Measurements from ENCODE around the gene PPP5C. TPM values are rescaled to one million over a fixed set of nuclear protein-coding genes. Genes with fewer than 3 reads are reported as not detected.
A peak's percentile ranks its signal among the peaks of the same experiment; 100 is the strongest.
"Not testable (repeated sequence)": the region's sequence is repeated elsewhere in the genome, so short reads cannot be mapped to it uniquely, and the experiment has no call there.

PPP5C gene
- total RNA-seq, 1 donor from 2014 or later, result 31.3 TPM

DNA sequence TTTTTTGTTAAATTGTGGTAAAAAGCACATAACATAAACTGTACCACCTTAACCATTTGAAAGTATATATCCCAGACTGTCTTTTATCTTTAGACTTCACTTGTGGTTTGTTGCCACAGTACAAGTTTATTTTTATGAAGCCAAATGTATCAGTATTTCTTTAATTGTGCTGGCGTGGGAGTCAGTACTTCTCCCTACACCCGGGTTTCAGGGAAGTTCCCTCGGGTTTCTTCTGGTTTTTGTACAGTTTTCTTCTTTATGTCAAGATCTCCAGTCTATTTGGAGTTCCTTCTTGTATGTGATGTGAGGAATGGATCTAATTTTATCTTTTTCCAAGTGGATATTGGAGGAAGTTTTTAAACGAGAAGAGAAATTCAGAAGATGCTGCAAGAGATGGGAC is 46.0 kb downstream of the PPP5C start:
- Histone ChIP-seq H3K27me3 (ENCODE audit: control insufficient read depth, insufficient read depth, low read length) (no peaks in the 10 kb centered on the region), H3K4me3 (ENCODE audit: low read depth, low read length) (no peak overlapping the region), H3K36me3 (ENCODE audit: control insufficient read depth, insufficient read depth, low read length) (peaks cover 19% of the 10 kb centered on the region)
- TF ChIP-seq, protein P1, sequence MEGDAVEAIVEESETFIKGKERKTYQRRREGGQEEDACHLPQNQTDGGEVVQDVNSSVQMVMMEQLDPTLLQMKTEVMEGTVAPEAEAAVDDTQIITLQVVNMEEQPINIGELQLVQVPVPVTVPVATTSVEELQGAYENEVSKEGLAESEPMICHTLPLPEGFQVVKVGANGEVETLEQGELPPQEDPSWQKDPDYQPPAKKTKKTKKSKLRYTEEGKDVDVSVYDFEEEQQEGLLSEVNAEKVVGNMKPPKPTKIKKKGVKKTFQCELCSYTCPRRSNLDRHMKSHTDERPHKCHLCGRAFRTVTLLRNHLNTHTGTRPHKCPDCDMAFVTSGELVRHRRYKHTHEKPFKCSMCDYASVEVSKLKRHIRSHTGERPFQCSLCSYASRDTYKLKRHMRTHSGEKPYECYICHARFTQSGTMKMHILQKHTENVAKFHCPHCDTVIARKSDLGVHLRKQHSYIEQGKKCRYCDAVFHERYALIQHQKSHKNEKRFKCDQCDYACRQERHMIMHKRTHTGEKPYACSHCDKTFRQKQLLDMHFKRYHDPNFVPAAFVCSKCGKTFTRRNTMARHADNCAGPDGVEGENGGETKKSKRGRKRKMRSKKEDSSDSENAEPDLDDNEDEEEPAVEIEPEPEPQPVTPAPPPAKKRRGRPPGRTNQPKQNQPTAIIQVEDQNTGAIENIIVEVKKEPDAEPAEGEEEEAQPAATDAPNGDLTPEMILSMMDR (IDR thresholded peaks at IDR 0.05; ENCODE audit: insufficient read depth, low read length, severe bottlenecking), result no peak
- DNase-seq (ENCODE audit: low read depth), result no peak
- no peak for FAIRE-seq

DNA sequence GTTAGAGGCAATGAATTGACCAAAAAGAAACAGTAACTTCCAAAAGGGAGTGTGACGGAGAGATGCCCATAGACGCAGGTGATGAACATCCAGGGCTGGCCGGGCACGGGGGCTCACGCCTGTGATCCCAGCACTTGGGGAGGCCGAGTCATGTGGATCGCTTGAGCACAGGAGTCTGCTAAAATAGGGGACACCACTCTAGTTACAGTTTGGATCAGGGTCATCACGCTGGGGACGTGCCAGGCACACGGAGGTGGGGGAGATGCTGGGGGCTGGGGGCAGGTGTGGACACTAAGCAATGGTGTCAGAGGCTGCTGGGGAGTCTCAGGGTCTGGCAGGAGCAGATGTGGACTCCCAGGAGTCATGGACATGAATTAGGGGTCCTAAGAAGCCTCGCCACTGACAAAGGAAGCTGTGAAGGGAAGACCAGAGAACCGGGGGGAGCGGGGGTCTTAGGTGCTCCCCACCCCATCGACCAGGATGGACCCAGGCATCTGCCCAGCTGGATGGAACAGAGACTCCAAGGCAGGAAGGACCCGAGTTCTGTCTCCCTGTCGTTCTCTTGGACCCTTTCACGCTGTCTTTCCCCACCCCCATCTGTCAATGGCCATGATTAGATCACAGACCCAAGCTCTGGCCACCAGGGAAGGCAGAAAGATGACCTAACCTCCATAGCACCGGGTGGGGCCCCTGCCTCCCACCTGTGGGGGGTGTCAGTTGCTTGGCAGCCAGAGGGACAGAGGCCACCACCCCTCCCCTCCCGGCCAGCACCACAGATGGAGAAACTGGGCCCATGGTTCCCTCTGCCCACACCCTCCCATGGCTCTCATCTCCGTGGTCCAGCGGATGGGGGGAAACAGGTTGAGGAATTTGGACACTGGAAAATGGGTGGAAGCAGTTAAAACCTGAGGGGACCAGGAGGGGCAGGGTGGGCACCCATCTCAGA is 46.8 kb downstream of the PPP5C start:
- H3K36me3 ChIP-seq (ENCODE audit: control insufficient read depth, insufficient read depth, low read length), result peaks cover 12% of the 10 kb centered on the region
- no peaks in the 10 kb centered on the region for H3K27me3 ChIP-seq (ENCODE audit: control insufficient read depth, insufficient read depth, low read length)
- no peak for DNase-seq (ENCODE audit: low read depth)
- no peak overlapping the region for H3K4me3 ChIP-seq (ENCODE audit: low read depth, low read length)
- TF ChIP-seq, protein P1 (IDR thresholded peaks at IDR 0.05; ENCODE audit: insufficient read depth, low read length, severe bottlenecking), result no peak
- no peak for FAIRE-seq

DNA sequence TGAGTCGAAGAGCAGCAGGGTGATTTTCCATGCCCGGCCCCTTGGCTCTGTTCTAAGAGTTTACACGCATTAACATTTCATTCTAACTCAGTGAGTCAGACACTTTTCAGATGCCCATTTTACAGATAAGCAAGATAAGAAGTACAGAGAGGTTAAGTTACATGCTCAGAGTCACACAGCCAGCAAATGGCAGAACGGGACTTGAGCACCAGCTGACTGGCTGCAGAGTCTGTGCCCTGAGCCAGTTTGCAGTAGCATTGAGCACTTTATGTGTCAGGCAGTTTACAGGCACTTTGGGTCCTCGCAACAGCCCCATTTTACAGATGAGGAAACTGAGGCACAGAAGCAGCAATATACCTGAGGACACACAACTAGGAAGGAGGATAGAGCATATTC is 47.5 kb downstream of the PPP5C start:
- no peaks in the 10 kb centered on the region for H3K27me3 ChIP-seq (ENCODE audit: control insufficient read depth, insufficient read depth, low read length)
- TF ChIP-seq, protein P1 (IDR thresholded peaks at IDR 0.05; ENCODE audit: insufficient read depth, low read length, severe bottlenecking), result no peak
- no peak overlapping the region for H3K4me3 ChIP-seq (ENCODE audit: low read depth, low read length)
- DNase-seq (ENCODE audit: low read depth) (no peak), FAIRE-seq (no peak)
- H3K36me3 ChIP-seq (ENCODE audit: control insufficient read depth, insufficient read depth, low read length), result peaks cover 9% of the 10 kb centered on the region

DNA sequence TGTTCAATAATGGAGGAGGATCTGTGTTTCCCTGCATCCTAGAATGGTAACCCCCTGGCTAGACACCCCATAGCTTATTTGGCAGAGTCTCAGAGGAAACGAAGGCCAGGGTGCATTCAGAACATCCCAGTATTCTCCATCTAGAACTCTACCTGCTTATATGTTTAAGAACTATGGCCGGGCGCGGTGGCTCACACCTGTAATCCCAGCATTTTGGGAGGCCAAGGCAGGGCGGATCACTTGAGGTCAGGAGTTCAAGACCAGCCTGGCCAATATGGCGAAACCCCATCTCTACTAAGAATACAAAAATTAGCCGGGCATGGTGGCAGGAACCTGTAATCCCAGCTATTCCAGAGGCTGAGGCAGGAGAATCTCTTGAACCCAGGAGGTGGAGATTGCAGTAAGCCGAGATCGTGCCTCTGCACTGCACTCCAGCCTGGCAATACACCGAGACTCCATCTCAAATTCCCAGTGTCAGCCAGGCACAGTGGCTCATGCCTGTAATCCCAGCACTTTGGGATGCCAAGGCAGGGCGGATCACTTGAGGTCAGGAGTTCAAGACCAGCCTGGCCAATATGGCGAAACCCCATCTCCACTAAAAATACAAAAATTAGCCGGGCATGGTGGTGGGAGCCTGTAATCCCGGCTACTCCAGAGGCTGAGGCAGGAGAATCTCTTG is 51.1 kb downstream of the PPP5C start:
- not testable (repeated sequence) for DNase-seq (ENCODE audit: low read depth); FAIRE-seq; H3K36me3 ChIP-seq (ENCODE audit: control insufficient read depth, insufficient read depth, low read length); H3K27me3 ChIP-seq (ENCODE audit: control insufficient read depth, insufficient read depth, low read length); H3K4me3 ChIP-seq (ENCODE audit: low read depth, low read length)

DNA sequence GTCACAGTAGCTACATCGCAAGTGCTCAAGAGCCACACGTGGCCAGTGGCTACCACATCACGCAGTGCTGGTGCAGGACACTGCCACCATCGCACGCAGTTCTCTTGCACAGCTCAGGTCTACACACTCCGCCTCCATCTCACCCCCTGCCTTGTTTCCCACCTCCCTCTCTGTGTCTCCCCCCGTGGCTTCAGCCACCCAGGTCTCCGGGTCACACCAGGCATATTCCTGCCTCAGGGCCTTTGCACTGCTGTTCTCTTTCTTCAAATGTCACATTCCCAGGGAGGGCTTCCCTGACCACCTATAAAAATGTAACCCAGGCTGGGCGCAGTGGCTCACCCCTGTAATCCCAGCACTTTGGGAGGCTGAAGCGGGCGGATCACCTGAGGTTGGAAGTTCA is 55.8 kb downstream of the PPP5C start:
- FAIRE-seq (peak; percentile 40), DNase-seq (ENCODE audit: low read depth) (no peak)
- TF ChIP-seq, protein P1 (IDR thresholded peaks at IDR 0.05; ENCODE audit: insufficient read depth, low read length, severe bottlenecking), result no peak
- no peaks in the 10 kb centered on the region for H3K27me3 ChIP-seq (ENCODE audit: control insufficient read depth, insufficient read depth, low read length)
- H3K36me3 ChIP-seq (ENCODE audit: control insufficient read depth, insufficient read depth, low read length), result no peaks in the 10 kb centered on the region
- no peak overlapping the region for H3K4me3 ChIP-seq (ENCODE audit: low read depth, low read length)

DNA sequence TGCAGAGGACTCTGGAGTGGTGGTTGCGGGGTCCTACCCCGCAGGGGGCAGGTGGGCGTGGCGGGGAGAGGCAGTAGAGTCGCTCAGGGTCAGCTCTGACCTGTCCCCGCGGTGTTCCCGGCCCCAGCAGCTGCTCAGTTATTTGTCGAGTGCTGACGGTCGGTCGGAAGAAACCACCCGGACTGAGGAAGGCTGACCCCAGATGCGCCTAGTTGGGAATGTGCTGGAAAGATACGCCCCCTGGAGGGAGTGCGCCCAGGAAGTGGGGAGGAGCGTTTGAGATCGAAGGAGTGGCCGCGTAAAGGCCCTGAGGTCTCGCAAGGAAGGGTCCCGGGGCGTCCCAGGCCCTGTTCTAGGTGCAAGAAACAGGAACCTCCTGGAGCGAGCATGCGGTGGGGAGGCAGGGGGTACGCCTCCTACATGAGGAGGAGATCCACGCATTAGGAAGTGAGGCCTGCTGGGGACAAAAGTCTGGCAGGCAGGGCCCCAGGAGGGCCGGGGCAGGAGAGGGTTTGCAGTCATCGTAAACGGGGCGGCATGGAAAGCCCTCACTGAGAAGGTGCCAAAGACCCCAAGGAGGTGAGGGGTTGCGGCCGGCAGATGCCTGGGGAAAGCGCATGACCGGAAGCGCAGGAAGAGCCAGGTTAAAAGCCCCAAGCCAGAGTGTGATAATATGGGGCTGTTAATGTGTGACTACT is 57.3 kb downstream of the PPP5C start:
- Histone ChIP-seq H3K27me3 (ENCODE audit: control insufficient read depth, insufficient read depth, low read length) (no peaks in the 10 kb centered on the region), H3K36me3 (ENCODE audit: control insufficient read depth, insufficient read depth, low read length) (no peaks in the 10 kb centered on the region), H3K4me3 (ENCODE audit: low read depth, low read length) (peak overlapping the region; percentile 40)
- no peak for DNase-seq (ENCODE audit: low read depth)
- TF ChIP-seq, protein P1 (IDR thresholded peaks at IDR 0.05; ENCODE audit: insufficient read depth, low read length, severe bottlenecking), result no peak
- no peak for FAIRE-seq
